Endothelial cell of umbilical vein (primary cell): ENCODE data around the gene ADCY5. TPM values are rescaled to one million over a fixed set of nuclear protein-coding genes. Genes with fewer than 3 reads are reported as not detected.

Source experiments
- BruUV-seq: library from RNA; stranded (reverse); fragments of 400-500 nt; replicated peaks from 2 replicates; lab custom pipeline; 2021; lab: Mats Ljungman, UMichigan
- CTCF ChIA-PET: fragments of 300-600, 350-600 bp; sonication (Branson Sonifier 250); formaldehyde crosslinking; loops from one replicate; lab custom pipeline; 2021; ENCODE audit warnings: antibody characterized with exemption, inconsistent platforms; lab: Charles Lee
- POLR2A ChIA-PET: fragments of 300-600, 350-600 bp; sonication (Branson Sonifier 250); formaldehyde crosslinking; loops from one replicate; lab custom pipeline; 2021; ENCODE audit warnings: antibody characterized with exemption, inconsistent platforms; lab: Charles Lee
- DNase-seq: peaks from one replicate; pipeline ENCODE4 v3.0.0-alpha.2; 2011; ENCODE audit warnings: low read depth, low spot score
- FAIRE-seq: peaks from 2 replicates; lab custom pipeline; 2011; peaks lifted over from hg19 to GRCh38; lab: Jason Lieb, UNC
- H2AFZ ChIP-seq: 2 replicates; pipeline ENCODE4 v1.6.0; 2012; ENCODE audit warnings: low read depth, low read length, control low read depth, inconsistent platforms
- H3K27ac ChIP-seq: 2 replicates; pipeline ENCODE4 v1.5.1; 2011; ENCODE audit warnings: low read depth, mild to moderate bottlenecking, control low read depth, low read length, moderate library complexity; ENCODE audit not compliant: insufficient read depth
- H3K27me3 ChIP-seq, 2 experiments: 2 replicates each; pipeline versions ENCODE4 v1.6.0 to v1.6.1; 2011; ENCODE audit warnings: low read length in 2 of 2, mixed read lengths in 1 of 2; ENCODE audit not compliant: control insufficient read depth in 2 of 2, insufficient read depth in 2 of 2
- H3K36me3 ChIP-seq, 2 experiments: 2 replicates in 1 of 2; 3 replicates in 1 of 2; pipeline ENCODE4 v1.5.1; 2011; ENCODE audit warnings: low read length in 2 of 2, mild to moderate bottlenecking in 1 of 2, moderate library complexity in 1 of 2; ENCODE audit not compliant: control insufficient read depth in 2 of 2, insufficient read depth in 2 of 2; ENCODE audit errors: extremely low read depth in 1 of 2
- H3K4me1 ChIP-seq: 3 replicates; pipeline ENCODE4 v1.5.1; 2011; ENCODE audit warnings: mild to moderate bottlenecking, low read length; ENCODE audit not compliant: control insufficient read depth, insufficient read depth; ENCODE audit errors: extremely low read depth
- H3K4me2 ChIP-seq: 2 replicates; pipeline ENCODE4 v1.6.1; 2011; ENCODE audit warnings: low read length, control low read depth, mixed read lengths; ENCODE audit not compliant: insufficient read depth
- H3K4me3 ChIP-seq, 3 experiments: fragments of 200-600 bp in 1 of 3; sonication (generic), shearing (Covaris generic) in 1 of 3; replicated peaks in 1 of 3; 2 replicates each; pipeline ENCODE4 v1.5.1; 2011 to 2016; ENCODE audit warnings: control low read depth in 3 of 3, low read length in 3 of 3, mild to moderate bottlenecking in 2 of 3, inconsistent platforms in 1 of 3, low read depth in 1 of 3, moderate library complexity in 1 of 3; ENCODE audit not compliant: insufficient read depth in 1 of 3
- H3K79me2 ChIP-seq: 2 replicates; pipeline ENCODE4 v1.6.0; 2012; ENCODE audit warnings: low read length, inconsistent platforms; ENCODE audit not compliant: control insufficient read depth, insufficient read depth
- H3K9ac ChIP-seq: replicated peaks from 2 replicates; pipeline ENCODE3; 2011; ENCODE audit warnings: low read length, control low read depth; ENCODE audit not compliant: insufficient read depth; ENCODE audit errors: extremely low read depth
- H3K9me1 ChIP-seq: replicated peaks from 3 replicates; pipeline ENCODE4 v1.6.0; 2011; ENCODE audit warnings: mild to moderate bottlenecking, low read length; ENCODE audit not compliant: control insufficient read depth, insufficient read depth; ENCODE audit errors: extremely low read depth
- H3K9me3 ChIP-seq: replicated peaks from 2 replicates; pipeline ENCODE4 v1.5.1; 2012; ENCODE audit warnings: low read length, inconsistent platforms; ENCODE audit not compliant: control insufficient read depth, insufficient read depth
- H4K20me1 ChIP-seq: replicated peaks from 2 replicates; pipeline ENCODE3; 2011; ENCODE audit warnings: mild to moderate bottlenecking, low read length; ENCODE audit not compliant: control insufficient read depth, insufficient read depth; ENCODE audit errors: extremely low read depth
- CTCF ChIP-seq, 2 donors: IDR thresholded peaks; 1 replicate in 1 of 2; 2 replicates in 1 of 2; pipeline ENCODE4 v1.5.1; 2011; ENCODE audit warnings: low read length in 2 of 2, mild to moderate bottlenecking in 2 of 2, moderate library complexity in 2 of 2, control low read depth in 1 of 2, inconsistent platforms in 1 of 2, low read depth in 1 of 2; ENCODE audit not compliant: insufficient read depth in 1 of 2; ENCODE audit errors: extremely low read depth in 1 of 2
- EZH2 ChIP-seq: IDR thresholded peaks from 2 replicates; pipeline ENCODE4 v1.6.1; 2012; ENCODE audit warnings: borderline replicate concordance, low read depth, mild to moderate bottlenecking, moderate library complexity, low read length, inconsistent platforms; ENCODE audit not compliant: severe bottlenecking
- FOS ChIP-seq: IDR thresholded peaks from 2 replicates; pipeline ENCODE4 v1.6.1; 2011; ENCODE audit warnings: mild to moderate bottlenecking, low read length, moderate library complexity, borderline replicate concordance; ENCODE audit not compliant: insufficient read depth
- GATA2 ChIP-seq: IDR thresholded peaks from 2 replicates; pipeline ENCODE4 v1.7.0; 2011; ENCODE audit warnings: low read depth, mild to moderate bottlenecking, moderate library complexity, mixed read lengths, low read length; ENCODE audit not compliant: insufficient read length, insufficient read depth
- JUN ChIP-seq: IDR thresholded peaks from 2 replicates; pipeline ENCODE4 v1.6.1; 2011; ENCODE audit warnings: borderline replicate concordance, low read depth; ENCODE audit not compliant: insufficient read length, insufficient read depth
- MYC ChIP-seq: IDR thresholded peaks from one replicate; pipeline ENCODE4 v1.6.1; 2011; ENCODE audit warnings: mild to moderate bottlenecking, low read depth, low read length
- POLR2A ChIP-seq: IDR thresholded peaks from 2 replicates; pipeline ENCODE4 v1.6.1; 2012; ENCODE audit warnings: low read depth, mild to moderate bottlenecking, control low read depth, low read length
- POLR2AphosphoS5 ChIP-seq: IDR thresholded peaks from 2 replicates; pipeline ENCODE4 v1.6.1; 2012; ENCODE audit warnings: low read depth, mild to moderate bottlenecking, control low read depth, low read length, moderate library complexity; ENCODE audit not compliant: insufficient read depth
- dilution Hi-C: fragments of 300-500 bp; cut with MboI; formaldehyde crosslinking; loops from one replicate; pipeline ENCODE4 v1.15.0; 2019; ENCODE audit warnings: low sequenced_read_pairs; ENCODE audit not compliant: extremely low pct_ligation_motif_present
- intact Hi-C: fragments of 100-400 bp; cut with micrococcal nuclease; formaldehyde crosslinking; loops from one replicate; pipeline ENCODE4 v1.10.0; 2022
- polyA plus RNA-seq, 4 experiments: library from polyadenylated mRNA; depleted of rRNA in 3 of 4; stranded (reverse) in 3 of 4; unstranded in 1 of 4; fragments of >200 nt; gene quantifications; 2 replicates each; pipeline versions ENCODE4 v1.2.1 to v1.2.3, GENCODE V29; 2011 to 2012; ENCODE audit warnings: missing spikeins in 1 of 4
- total RNA-seq: library from RNA; stranded (reverse); gene quantifications from 2 replicates; pipeline ENCODE4 v1.2.3, GENCODE V29; 2021
- TF ChIP-seq, protein P1 (sequence below): IDR thresholded peaks from 2 replicates; pipeline ENCODE4 v1.6.1; 2011; ENCODE audit not compliant: insufficient read depth, insufficient read length

ADCY5 gene
- total and polyA plus RNA-seq, 2 donors (not counting 3 experiments of a cell fraction or from before 2014, with no cell fraction given) = 0.01 TPM; not detected in 1

DNA sequence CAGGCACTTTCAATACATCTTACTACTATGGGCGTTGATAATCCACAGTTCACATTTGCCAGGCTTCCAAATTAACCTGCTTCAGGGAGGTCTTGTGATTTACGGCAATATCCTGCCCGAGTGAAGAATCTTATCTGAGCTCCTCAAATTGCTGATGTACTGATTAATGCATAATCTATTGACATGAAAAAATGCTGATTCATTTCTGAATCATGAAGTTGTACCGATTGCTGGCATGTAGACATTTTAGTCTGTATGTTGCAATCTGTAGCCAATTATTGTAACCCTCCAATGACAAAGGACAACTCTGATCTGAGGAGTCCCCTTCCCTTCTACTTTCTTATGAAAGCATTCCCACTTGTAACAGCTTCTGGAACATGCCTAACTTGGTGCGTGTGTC, 150.0 kb downstream of the ADCY5 start:
- POLR2A ChIA-PET = no interaction called here
- no peak for FAIRE-seq
- DNase-seq = no peak
- no peaks in the 10 kb centered on the region for H3K9me3 ChIP-seq
- CTCF ChIA-PET = interaction anchor here (1.5 kb wide), 1 partner anchor 8 kb away, joined by 7 read pairs; no protein-coding TSS in a partner anchor
- no peak overlapping the region for H3K9ac ChIP-seq
- BruUV-seq = no TSS peak
- TF ChIP-seq GATA2 = no peak
- TF ChIP-seq MYC = no peak
- TF ChIP-seq CTCF (IDR thresholded peaks at IDR 0.05; ENCODE audit: extremely low read depth in 1 of 2, insufficient read depth in 1 of 2, low read depth in 1 of 2, low read length in 2 of 2) = no peak
- no peak for TF ChIP-seq EZH2
- TF ChIP-seq, protein P1, sequence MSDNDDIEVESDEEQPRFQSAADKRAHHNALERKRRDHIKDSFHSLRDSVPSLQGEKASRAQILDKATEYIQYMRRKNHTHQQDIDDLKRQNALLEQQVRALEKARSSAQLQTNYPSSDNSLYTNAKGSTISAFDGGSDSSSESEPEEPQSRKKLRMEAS = no peak
- no peaks in the 10 kb centered on the region for H3K9me1 ChIP-seq
- H3K27me3 ChIP-seq = no peaks in the 10 kb centered on the region
- dilution Hi-C loops = no loop called here
- H3K4me2 ChIP-seq = no peak overlapping the region
- H3K4me3 ChIP-seq = no peak overlapping the region
- H4K20me1 ChIP-seq = no peaks in the 10 kb centered on the region
- intact Hi-C loops = no loop called here
- H3K27ac ChIP-seq = no peak overlapping the region
- H3K79me2 ChIP-seq = no peaks in the 10 kb centered on the region
- no peaks in the 10 kb centered on the region for H3K4me1 ChIP-seq
- H3K36me3 ChIP-seq = no peaks in the 10 kb centered on the region
- H2AFZ ChIP-seq = no peak overlapping the region

GRCh38 chr3:123297627-123297899, 151.3 kb downstream of the ADCY5 start:
- no peak for FAIRE-seq
- Histone ChIP-seq H3K9me1 (no peaks in the 10 kb centered on the region), H4K20me1 (no peaks in the 10 kb centered on the region), H3K4me2 (no peak overlapping the region), H3K4me3 (no peak overlapping the region), H3K79me2 (no peaks in the 10 kb centered on the region), H3K27me3 (no peaks in the 10 kb centered on the region), H3K27ac (no peak overlapping the region), H3K9me3 (no peaks in the 10 kb centered on the region), H2AFZ (no peak overlapping the region), H3K36me3 (no peaks in the 10 kb centered on the region), H3K9ac (no peak overlapping the region), H3K4me1 (no peaks in the 10 kb centered on the region)
- intact Hi-C loops (no loop called here), dilution Hi-C loops (no loop called here)
- CTCF ChIA-PET = no interaction called here
- BruUV-seq = no TSS peak
- no peak for DNase-seq
- POLR2A ChIA-PET = no interaction called here
- no peak for TF ChIP-seq FOS
- no peak for TF ChIP-seq CTCF (IDR thresholded peaks at IDR 0.05; ENCODE audit: extremely low read depth in 1 of 2, insufficient read depth in 1 of 2, low read depth in 1 of 2, low read length in 2 of 2)
- no peak for TF ChIP-seq POLR2A
- no peak for TF ChIP-seq EZH2
- TF ChIP-seq JUN = no peak
- TF ChIP-seq, protein P1 = no peak
- TF ChIP-seq GATA2 = no peak
- no peak for TF ChIP-seq POLR2AphosphoS5
